Muscle layer of duodenum (tissue), 2 donors: ENCODE data around the gene FMO2.
A peak's percentile ranks its signal among the peaks of the same experiment; 100 is the strongest.

Source experiments
- H3K27ac ChIP-seq: one replicate; pipeline ENCODE4 v1.7.0; 2013; ENCODE audit warnings: mild to moderate bottlenecking, low read length
- H3K27me3 ChIP-seq: one replicate; pipeline ENCODE4 v1.7.0; 2013; ENCODE audit warnings: low read depth, mild to moderate bottlenecking, control low read depth, low read length
- H3K36me3 ChIP-seq, 2 donors: one replicate each; pipeline ENCODE4 v1.7.0; 2013; ENCODE audit warnings: low read length in 2 of 2, control low read depth in 1 of 2, mild to moderate bottlenecking in 1 of 2; ENCODE audit not compliant: insufficient read depth in 2 of 2, control insufficient read depth in 1 of 2
- H3K4me1 ChIP-seq, 2 donors: one replicate each; pipeline ENCODE4 v1.7.0; 2013; ENCODE audit warnings: low read length in 2 of 2, mild to moderate bottlenecking in 2 of 2, control low read depth in 1 of 2, moderate library complexity in 1 of 2; ENCODE audit not compliant: insufficient read depth in 2 of 2, control insufficient read depth in 1 of 2
- H3K4me3 ChIP-seq, 2 donors: one replicate each; pipeline ENCODE4 v1.7.0; 2013; ENCODE audit warnings: low read length in 2 of 2, low read depth in 1 of 2, mild to moderate bottlenecking in 1 of 2
- H3K9me3 ChIP-seq, 2 donors: one replicate each; pipeline ENCODE4 v1.7.0; 2013; ENCODE audit warnings: low read length in 2 of 2, control low read depth in 1 of 2, mild to moderate bottlenecking in 1 of 2; ENCODE audit not compliant: control insufficient read depth in 1 of 2
- donor health status: healthy.

Gene FMO2

GRCh38 chr1:171185091-171185490, at the start of gene FMO2:
TSS of gene FMO2 (plus strand) at chr1:171185300. CDS start at chr1:171185714, 414 bp downstream.
- Histone ChIP-seq H3K9me3 (no peaks in the 10 kb centered on the region), H3K27ac (peak within 1 kb of the TSS; percentile 30), H3K27me3 (no peaks in the 10 kb centered on the region), H3K4me1 (no peaks in the 10 kb centered on the region), H3K4me3 (peak within 1 kb of the TSS; percentile 2 to 38), H3K36me3 (no peaks in the 10 kb centered on the region)

GRCh38 chr1:171137580-171137979, 47.5 kb upstream of the FMO2 start:
- H3K27ac ChIP-seq, result no peak overlapping the region
- H3K4me1 ChIP-seq, result peaks cover 4 to 12% of the 10 kb centered on the region in 2 donors
- no peaks in the 10 kb centered on the region for H3K27me3 ChIP-seq
- no peaks in the 10 kb centered on the region for H3K9me3 ChIP-seq
- no peaks in the 10 kb centered on the region for H3K36me3 ChIP-seq
- no peak overlapping the region for H3K4me3 ChIP-seq

GRCh38 chr1:171138980-171139379, 46.1 kb upstream of the FMO2 start:
- no peaks in the 10 kb centered on the region for H3K36me3 ChIP-seq
- H3K4me1 ChIP-seq, result peaks cover 4 to 12% of the 10 kb centered on the region in 2 donors
- H3K9me3 ChIP-seq, result no peaks in the 10 kb centered on the region
- H3K27me3 ChIP-seq, result no peaks in the 10 kb centered on the region
- H3K27ac ChIP-seq, result no peak overlapping the region
- H3K4me3 ChIP-seq, result no peak overlapping the region

GRCh38 chr1:171139890-171140289, 45.2 kb upstream of the FMO2 start:
- peaks cover 4 to 12% of the 10 kb centered on the region in 2 donors for H3K4me1 ChIP-seq

GRCh38 chr1:171140401-171140800, 44.7 kb upstream of the FMO2 start:
- no peaks in the 10 kb centered on the region for H3K9me3 ChIP-seq
- no peaks in the 10 kb centered on the region for H3K36me3 ChIP-seq
- peaks cover 4 to 12% of the 10 kb centered on the region in 2 donors for H3K4me1 ChIP-seq
- no peak overlapping the region for H3K4me3 ChIP-seq
- H3K27ac ChIP-seq, result no peak overlapping the region
- no peaks in the 10 kb centered on the region for H3K27me3 ChIP-seq

More at GRCh38 chr1:171139890-171140289, 45.2 kb upstream of the FMO2 start:
- Histone ChIP-seq H3K9me3 (no peaks in the 10 kb centered on the region), H3K36me3 (no peaks in the 10 kb centered on the region), H3K27ac (no peak overlapping the region), H3K4me3 (no peak overlapping the region), H3K27me3 (no peaks in the 10 kb centered on the region)

- H3K9me3 ChIP-seq, result no peaks in the 10 kb centered on the region
- H3K4me1 ChIP-seq, result peaks cover 4 to 12% of the 10 kb centered on the region in 2 donors
- H3K27me3 ChIP-seq, result no peaks in the 10 kb centered on the region
- no peak overlapping the region for H3K4me3 ChIP-seq
- no peaks in the 10 kb centered on the region for H3K36me3 ChIP-seq
- peak overlapping the region; percentile 72 for H3K27ac ChIP-seq
Measured at GRCh38 chr1:171140956-171141687, 44.0 kb upstream of the FMO2 start.

- no peaks in the 10 kb centered on the region for H3K27me3 ChIP-seq
- no peak overlapping the region for H3K4me3 ChIP-seq
- H3K9me3 ChIP-seq, result no peaks in the 10 kb centered on the region
- H3K27ac ChIP-seq, result peak overlapping the region; percentile 72
- peaks cover 4 to 12% of the 10 kb centered on the region in 2 donors for H3K4me1 ChIP-seq
- H3K36me3 ChIP-seq, result no peaks in the 10 kb centered on the region
Measured at GRCh38 chr1:171141688-171142415, 43.2 kb upstream of the FMO2 start.

GRCh38 chr1:171142416-171143385, 42.4 kb upstream of the FMO2 start:
- Histone ChIP-seq H3K27ac (peak overlapping the region; percentile 72), H3K4me1 (peaks cover 4 to 12% of the 10 kb centered on the region in 2 donors), H3K36me3 (no peaks in the 10 kb centered on the region), H3K9me3 (no peaks in the 10 kb centered on the region), H3K4me3 (no peak overlapping the region), H3K27me3 (no peaks in the 10 kb centered on the region)

GRCh38 chr1:171150156-171150555, 34.9 kb upstream of the FMO2 start:
- Histone ChIP-seq H3K4me3 (no peak overlapping the region), H3K36me3 (no peaks in the 10 kb centered on the region), H3K4me1 (no peaks in the 10 kb centered on the region), H3K27ac (no peak overlapping the region), H3K9me3 (no peaks in the 10 kb centered on the region), H3K27me3 (no peaks in the 10 kb centered on the region)

- Histone ChIP-seq H3K27ac (no peak overlapping the region), H3K4me1 (no peaks in the 10 kb centered on the region), H3K27me3 (no peaks in the 10 kb centered on the region), H3K4me3 (no peak overlapping the region), H3K9me3 (no peaks in the 10 kb centered on the region), H3K36me3 (no peaks in the 10 kb centered on the region)
Measured at GRCh38 chr1:171152549-171152948, 32.6 kb upstream of the FMO2 start.

GRCh38 chr1:171155484-171155883, 29.6 kb upstream of the FMO2 start:
- Histone ChIP-seq H3K4me1 (no peaks in the 10 kb centered on the region), H3K27me3 (no peaks in the 10 kb centered on the region), H3K36me3 (no peaks in the 10 kb centered on the region), H3K9me3 (no peaks in the 10 kb centered on the region), H3K4me3 (no peak overlapping the region), H3K27ac (no peak overlapping the region)
